Measurements from ENCODE around the gene EIF2D. TPM values are rescaled to one million over a fixed set of nuclear protein-coding genes. Genes with fewer than 3 reads are reported as not detected.
"Not testable (repeated sequence)": the region's sequence is repeated elsewhere in the genome, so short reads cannot be mapped to it uniquely, and the experiment has no call there.

Gene EIF2D
- total RNA-seq, 4 donors from 2014 or later = 20.9 to 57.3 (median 39.5) TPM

GRCh38 chr1:206583707-206584648 is 28.3 kb downstream of the EIF2D start:
- TF ChIP-seq POLR2AphosphoS5 (IDR thresholded peaks at IDR 0.05) = no peak
- TF ChIP-seq CTCF (IDR thresholded peaks at IDR 0.05) = peak; percentile 88 to 94 (median 89)
- H3K4me3 ChIP-seq = no peak overlapping the region
- H3K4me1 ChIP-seq = peaks cover 0 to 17% (median 0%) of the 10 kb centered on the region in 4 donors
- no peaks in the 10 kb centered on the region for H3K36me3 ChIP-seq
- no peak overlapping the region for H3K27ac ChIP-seq
- H3K9me3 ChIP-seq = no peaks in the 10 kb centered on the region
- DNase-seq = peak; percentile 82
- in situ Hi-C loops (cut with MboI; ENCODE audit: low pct_ligation_motif_present in 1 of 4, low pct_unique_long_range_greater_than_20kb in 1 of 4, low sequenced_read_pairs in 3 of 4) = loop anchor here (5.0 to 25.0 kb wide), 4 partner anchors 37 to 99 kb away; no protein-coding TSS in a partner anchor
- 85% methylated on average over 16 of the region's 16 CpGs; no CpG with 5 or more reads in 1 of the 2 donors for WGBS, 2 donors (ENCODE audit: low coverage in 1 of 2)
- no peaks in the 10 kb centered on the region for H3K27me3 ChIP-seq
- intact Hi-C loops (cut with DNase I; ENCODE audit: low total_unique reads) = loop anchor here (5.0 kb wide), 1 partner anchor 92 kb away; no protein-coding TSS in a partner anchor

DNA sequence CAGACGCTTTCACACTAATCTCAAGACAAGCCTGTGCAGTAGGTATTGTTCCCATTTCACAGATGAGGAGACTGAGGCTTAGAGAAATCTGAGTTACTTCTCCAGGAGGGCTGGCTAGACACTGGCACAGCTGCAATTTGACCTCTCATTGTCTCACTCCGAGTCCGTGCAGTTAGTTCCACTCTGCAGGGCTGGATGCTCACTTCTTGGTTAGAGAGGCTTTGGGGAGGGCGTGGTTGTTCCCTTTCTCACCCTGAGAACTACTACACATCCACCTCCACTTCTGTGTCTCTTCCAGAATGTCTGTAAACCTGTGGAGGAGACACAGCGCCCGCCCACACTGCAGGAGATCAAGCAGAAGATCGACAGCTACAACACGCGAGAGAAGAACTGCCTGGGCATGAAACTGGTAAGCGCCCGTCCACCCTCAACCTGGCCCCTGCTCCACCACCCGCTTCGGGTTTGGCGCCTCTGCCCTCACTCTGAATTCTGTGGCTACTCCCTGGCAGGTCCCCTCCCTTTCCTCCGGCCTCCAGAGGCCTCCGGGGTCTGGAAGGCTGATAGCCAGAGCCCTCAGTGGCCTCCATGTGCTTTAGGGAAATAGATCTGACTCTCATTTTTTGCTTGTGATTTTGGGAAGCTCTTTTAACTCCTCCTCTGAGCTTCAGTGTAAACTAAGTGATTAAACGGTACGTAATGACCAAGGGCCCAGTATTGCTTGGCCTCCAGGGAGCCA is 29.1 kb downstream of the EIF2D start:
- DNase-seq = no peak
- TF ChIP-seq POLR2AphosphoS5 (IDR thresholded peaks at IDR 0.05) (no peak), EP300 (IDR thresholded peaks at IDR 0.05; ENCODE audit: low read depth) (no peak), CTCF (IDR thresholded peaks at IDR 0.05) (no peak), POLR2A (IDR thresholded peaks at IDR 0.05) (no peak)
- peaks cover 0 to 13% (median 0%) of the 10 kb centered on the region in 4 donors for H3K4me1 ChIP-seq
- 80 to 100% methylated on average over 1 to 18 of the region's 18 CpGs for WGBS, 2 donors (ENCODE audit: low coverage in 1 of 2)
- intact Hi-C loops (cut with DNase I; ENCODE audit: low total_unique reads) = loop anchor here (5.0 kb wide), 1 partner anchor 91 kb away; no protein-coding TSS in a partner anchor
- no peaks in the 10 kb centered on the region for H3K36me3 ChIP-seq
- in situ Hi-C loops (cut with MboI; ENCODE audit: low pct_ligation_motif_present in 1 of 4, low pct_unique_long_range_greater_than_20kb in 1 of 4, low sequenced_read_pairs in 3 of 4) = loop anchor here (5.0 to 25.0 kb wide), 4 partner anchors 36 to 98 kb away; no protein-coding TSS in a partner anchor
- H3K9me3 ChIP-seq = no peaks in the 10 kb centered on the region
- H3K27me3 ChIP-seq = no peaks in the 10 kb centered on the region
- H3K4me3 ChIP-seq = no peak overlapping the region
- H3K27ac ChIP-seq = no peak overlapping the region

DNA sequence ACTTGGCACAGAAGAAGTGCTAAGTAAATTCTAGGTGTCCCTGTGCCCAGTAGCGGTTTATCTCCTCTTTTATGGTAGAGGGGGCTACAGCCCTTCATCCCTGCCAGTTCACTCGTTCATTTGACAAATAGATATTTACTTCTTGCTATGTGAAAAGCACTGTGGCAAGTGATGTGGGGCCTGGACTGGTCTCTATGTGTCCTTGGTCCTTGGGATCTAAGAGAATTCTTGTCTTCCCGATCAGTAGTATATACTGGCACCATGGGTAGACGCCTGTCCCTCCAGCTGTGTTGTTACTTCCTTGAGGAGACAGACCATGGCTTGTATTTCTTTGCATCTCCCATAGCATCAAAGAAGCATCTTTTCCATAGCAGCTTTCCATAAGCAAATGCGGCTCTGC is 29.7 kb downstream of the EIF2D start:
- no peaks in the 10 kb centered on the region for H3K27me3 ChIP-seq
- DNase-seq = no peak
- TF ChIP-seq POLR2AphosphoS5 (IDR thresholded peaks at IDR 0.05) (no peak), POLR2A (IDR thresholded peaks at IDR 0.05) (no peak), EP300 (IDR thresholded peaks at IDR 0.05; ENCODE audit: low read depth) (no peak)
- 67 to 80% methylated on average over 1 to 5 of the region's 5 CpGs for WGBS, 2 donors (ENCODE audit: low coverage in 1 of 2)
- peaks cover 0 to 13% (median 0%) of the 10 kb centered on the region in 4 donors for H3K4me1 ChIP-seq
- H3K27ac ChIP-seq = no peak overlapping the region
- in situ Hi-C loops (cut with MboI; ENCODE audit: low pct_ligation_motif_present in 1 of 4, low pct_unique_long_range_greater_than_20kb in 1 of 4, low sequenced_read_pairs in 3 of 4) = loop anchor here (5.0 to 25.0 kb wide), 4 partner anchors 35 to 98 kb away; no protein-coding TSS in a partner anchor
- no peaks in the 10 kb centered on the region for H3K36me3 ChIP-seq
- H3K9me3 ChIP-seq = no peaks in the 10 kb centered on the region
- H3K4me3 ChIP-seq = no peak overlapping the region
- intact Hi-C loops (cut with DNase I; ENCODE audit: low total_unique reads) = loop anchor here (5.0 kb wide), 1 partner anchor 90 kb away; no protein-coding TSS in a partner anchor

- H3K9me3 ChIP-seq = no peaks in the 10 kb centered on the region
- H3K27me3 ChIP-seq = no peaks in the 10 kb centered on the region
- intact Hi-C loops (cut with DNase I; ENCODE audit: low total_unique reads) = loop anchor here (5.0 kb wide), 1 partner anchor 89 kb away; no protein-coding TSS in a partner anchor
- TF ChIP-seq POLR2A (IDR thresholded peaks at IDR 0.05) (no peak), POLR2AphosphoS5 (IDR thresholded peaks at IDR 0.05) (no peak), EP300 (IDR thresholded peaks at IDR 0.05; ENCODE audit: low read depth) (no peak), CTCF (IDR thresholded peaks at IDR 0.05) (no peak)
- WGBS, 2 donors (ENCODE audit: low coverage in 1 of 2) = 57 to 80% methylated on average over 1 to 10 of the region's 10 CpGs
- peak overlapping the region in 2 of 4 donors; percentile 15 to 75 for H3K27ac ChIP-seq
- in situ Hi-C loops (cut with MboI; ENCODE audit: low pct_ligation_motif_present in 1 of 4, low pct_unique_long_range_greater_than_20kb in 1 of 4, low sequenced_read_pairs in 3 of 4) = loop anchor here (5.0 to 25.0 kb wide), 4 partner anchors 34 to 97 kb away; no protein-coding TSS in a partner anchor
- H3K36me3 ChIP-seq = no peaks in the 10 kb centered on the region
- DNase-seq = peak; percentile 54
- peaks cover 0 to 20% (median 0%) of the 10 kb centered on the region in 4 donors for H3K4me1 ChIP-seq
- no peak overlapping the region for H3K4me3 ChIP-seq
Measured at GRCh38 chr1:206581571-206581981, 30.7 kb downstream of the EIF2D start.

- H3K4me1 ChIP-seq = peaks cover 0 to 25% (median 0%) of the 10 kb centered on the region in 4 donors
Measured at GRCh38 chr1:206581114-206581497, 31.2 kb downstream of the EIF2D start.

More at GRCh38 chr1:206581114-206581497, 31.2 kb downstream of the EIF2D start:
- peak overlapping the region; percentile 66 to 80 (median 72) for H3K27ac ChIP-seq
- H3K27me3 ChIP-seq, H3K36me3 ChIP-seq, DNase-seq, H3K9me3 ChIP-seq, H3K4me3 ChIP-seq: not testable (repeated sequence)
- intact Hi-C loops (cut with DNase I; ENCODE audit: low total_unique reads) (loop anchor here (5.0 kb wide), 1 partner anchor 89 kb away; no protein-coding TSS in a partner anchor), in situ Hi-C loops (cut with MboI; ENCODE audit: low pct_ligation_motif_present in 1 of 4, low pct_unique_long_range_greater_than_20kb in 1 of 4, low sequenced_read_pairs in 3 of 4) (loop anchor here (5.0 to 25.0 kb wide), 4 partner anchors 34 to 96 kb away; no protein-coding TSS in a partner anchor)
- WGBS, 2 donors (ENCODE audit: low coverage in 1 of 2) = 86 to 94% methylated on average over 7 of the region's 7 CpGs

All from transverse colon (tissue), 4 donors.